Naive thymus-derived CD8-positive, alpha-beta T cell (primary cell): ENCODE measurements around the gene PAPOLG. TPM values are rescaled to one million over a fixed set of nuclear protein-coding genes. Genes with fewer than 3 reads are reported as not detected.

Source experiments
- ATAC-seq, 2 donors: fragments of 150-1000 bp; cut with Tn5 transposase in 1 of 2; sonication (Bioruptor Pico), chemical (Tn5 transposase) in 1 of 2; 1 replicate in 1 of 2; 2 replicates in 1 of 2; pipeline ENCODE4 v1.10.0; 2021; ENCODE audit warnings: mild to moderate bottlenecking in 2 of 2, moderate library complexity in 2 of 2
- POLR2A ChIA-PET: fragments of 350-600 bp; sonication (Branson Sonifier 250); formaldehyde crosslinking; loops from one replicate; lab custom pipeline; 2021; ENCODE audit warnings: antibody characterized with exemption; lab: Charles Lee
- DNase-seq, 10 donors: peaks; one replicate each; pipeline versions ENCODE4 v3.0.0 to v3.0.0-alpha.2; 2020 to 2022
- H3K27ac Mint-ChIP-seq, 10 donors: one replicate each; pipeline ENCODE4 v1.8.0; 2020 to 2022; ENCODE audit warnings: mild to moderate bottlenecking in 10 of 10, mixed read lengths in 10 of 10, moderate library complexity in 4 of 10, inconsistent platforms in 1 of 10
- H3K27me3 Mint-ChIP-seq, 5 donors: one replicate each; pipeline ENCODE4 v1.8.0; 2021 to 2022; ENCODE audit warnings: mixed read lengths in 5 of 5
- H3K36me3 Mint-ChIP-seq, 3 donors: one replicate each; pipeline ENCODE4 v1.8.0; 2020 to 2022; ENCODE audit warnings: mixed read lengths in 3 of 3, mild to moderate bottlenecking in 2 of 3, inconsistent platforms in 1 of 3
- H3K4me1 Mint-ChIP-seq, 4 donors: one replicate each; pipeline ENCODE4 v1.8.0; 2021 to 2022; ENCODE audit warnings: mixed read lengths in 4 of 4
- H3K4me3 Mint-ChIP-seq, 10 donors: one replicate each; pipeline ENCODE4 v1.8.0; 2020 to 2022; ENCODE audit warnings: mild to moderate bottlenecking in 10 of 10, mixed read lengths in 10 of 10, moderate library complexity in 6 of 10, inconsistent platforms in 1 of 10
- H3K9me3 Mint-ChIP-seq, 9 donors: one replicate each; pipeline ENCODE4 v1.8.0; 2020 to 2022; ENCODE audit warnings: mixed read lengths in 9 of 9, mild to moderate bottlenecking in 3 of 9, inconsistent platforms in 1 of 9, moderate library complexity in 1 of 9
- polyA plus RNA-seq, 3 donors: library from polyadenylated mRNA; unstranded; fragments of 300-500 nt; fragmentation: Illumina TruSeq; gene quantifications; one replicate each; pipeline ENCODE4 v1.2.3, GENCODE V29; 2021
- total RNA-seq, 8 experiments: library from RNA in 2 of 8; stranded (reverse) in 2 of 8; gene quantifications; one replicate each; pipeline ENCODE4 v1.2.3 and lab custom pipeline; 2021 to 2026

The PAPOLG gene
- total RNA-seq (10 to 100 TPM; 37.7 to 40.6 TPM), polyA plus RNA-seq (10 to 100 TPM; 10.1 to 15.4 (median 11.5) TPM), total RNA-seq (lab: John Stamatoyannopoulos, UW) (43.8 to 85.5 (median 54.3) reads per million in 6 experiments)

GRCh38 chr2:60756097-60757087 lies at the start of gene PAPOLG:
PAPOLG (plus strand) TSS chr2:60756268; CDS start chr2:60756479, 211 bp downstream.
- Mint-ChIP-seq H3K27ac (peak within 1 kb of the TSS; percentile 98 to 100 (median 99)), H3K9me3 (no peaks in the 10 kb centered on the region), H3K4me3 (peak within 1 kb of the TSS; percentile 93 to 100 (median 100)), H3K27me3 (no peaks in the 10 kb centered on the region), H3K36me3 (peaks cover 9 to 19% (median 16%) of the 10 kb centered on the region in 3 donors), H3K4me1 (peaks cover 24 to 50% (median 38%) of the 10 kb centered on the region in 4 donors)
- DNase-seq (peak; percentile 90 to 97 (median 95)), ATAC-seq (peak; percentile 96 to 98)
- POLR2A ChIA-PET: interaction anchor here (0.6 to 2.3 kb wide), 12 partner anchors 9 to 910 kb away, joined by 3 to 8 read pairs (median 4); partner anchors contain the start of genes PEX13, PUS10 and REL

DNA sequence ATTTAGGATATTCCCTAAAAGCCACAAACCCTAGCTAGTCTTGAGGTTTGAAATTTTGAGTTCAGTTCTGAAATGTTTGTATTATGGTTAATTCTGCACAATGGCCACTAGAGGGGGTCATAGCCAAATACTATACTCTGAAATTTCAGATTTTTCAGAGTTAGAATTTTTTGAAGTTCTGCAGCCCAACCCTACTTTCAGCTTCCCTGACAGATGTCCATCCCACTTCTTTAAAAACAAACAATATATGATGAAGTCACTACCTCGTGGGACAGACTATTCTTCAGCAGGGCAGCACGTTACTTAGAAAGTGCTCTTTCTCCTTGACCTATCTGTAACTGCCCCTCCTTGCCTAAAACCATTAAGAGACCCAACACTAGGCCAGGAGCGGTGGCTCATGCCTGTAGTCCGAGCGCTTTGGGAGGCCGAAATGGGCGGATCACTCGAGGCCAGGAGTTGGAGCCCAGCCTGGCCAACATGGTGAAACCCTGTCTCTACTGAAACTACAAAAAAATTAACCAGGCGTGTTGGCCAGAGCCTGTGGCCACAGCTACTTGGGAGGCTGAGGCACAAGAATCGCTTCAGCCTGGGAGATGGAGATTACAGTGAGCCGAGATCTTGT lies 48.2 kb upstream of the PAPOLG start:
- H3K4me3 Mint-ChIP-seq: no peak overlapping the region
- POLR2A ChIA-PET: interaction anchor here (2.2 kb wide), 1 partner anchor 49 kb away, joined by 7 read pairs; the partner anchor contains the start of gene PAPOLG
- peaks cover 0 to 6% (median 2%) of the 10 kb centered on the region in 4 donors for H3K4me1 Mint-ChIP-seq
- no peaks in the 10 kb centered on the region for H3K9me3 Mint-ChIP-seq
- no peaks in the 10 kb centered on the region for H3K36me3 Mint-ChIP-seq
- peak overlapping the region in 1 of 10 donors; percentile 12 for H3K27ac Mint-ChIP-seq
- peak; percentile 46 to 57 for ATAC-seq
- peaks cover 0 to 7% (median 5%) of the 10 kb centered on the region in 5 donors for H3K27me3 Mint-ChIP-seq
- peak in 3 of 10 donors; percentile 43 to 53 (median 44) for DNase-seq

DNA sequence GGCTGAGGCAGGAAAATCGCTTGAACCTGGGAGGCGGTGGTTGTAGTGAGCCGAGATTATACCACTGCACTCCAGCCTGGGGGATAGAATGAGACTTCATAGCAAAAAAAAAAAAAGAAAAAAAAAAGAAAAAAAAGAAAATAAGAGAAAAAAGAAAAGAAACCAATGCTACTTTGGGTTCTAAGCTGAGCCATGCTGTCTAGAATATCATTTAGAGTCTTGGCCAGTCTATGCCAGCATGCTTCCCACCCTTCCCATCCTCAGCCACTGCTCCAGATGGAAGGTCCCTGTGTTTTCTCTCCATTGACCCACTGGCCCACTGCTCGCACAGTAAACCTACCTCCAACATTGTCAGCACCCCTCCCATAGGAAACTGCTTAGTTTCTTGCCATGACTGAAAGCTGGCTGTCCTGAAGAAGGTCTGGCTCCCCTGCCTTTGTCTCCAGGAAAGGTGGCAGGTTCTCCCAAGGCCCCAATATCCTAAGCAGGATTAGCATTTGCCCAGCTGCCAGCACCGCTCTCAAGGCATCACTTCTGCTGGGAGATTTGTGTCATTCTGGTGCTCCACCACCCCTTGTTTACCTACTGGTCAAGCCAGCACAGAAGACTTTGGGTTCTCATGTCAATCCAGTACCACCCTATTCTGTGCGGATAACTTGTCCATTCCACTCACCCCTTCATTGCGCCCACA lies 47.3 kb upstream of the PAPOLG start:
- Mint-ChIP-seq H3K9me3 (no peaks in the 10 kb centered on the region), H3K27me3 (peaks cover 0 to 7% (median 5%) of the 10 kb centered on the region in 5 donors), H3K36me3 (no peaks in the 10 kb centered on the region), H3K4me3 (no peak overlapping the region), H3K27ac (peak overlapping the region in 1 of 10 donors; percentile 54), H3K4me1 (peaks cover 0 to 6% (median 2%) of the 10 kb centered on the region in 4 donors)
- DNase-seq (no peak), ATAC-seq (no peak)
- POLR2A ChIA-PET: interaction anchor here (2.2 kb wide), 1 partner anchor 48 kb away, joined by 7 read pairs; the partner anchor contains the start of gene PAPOLG

DNA sequence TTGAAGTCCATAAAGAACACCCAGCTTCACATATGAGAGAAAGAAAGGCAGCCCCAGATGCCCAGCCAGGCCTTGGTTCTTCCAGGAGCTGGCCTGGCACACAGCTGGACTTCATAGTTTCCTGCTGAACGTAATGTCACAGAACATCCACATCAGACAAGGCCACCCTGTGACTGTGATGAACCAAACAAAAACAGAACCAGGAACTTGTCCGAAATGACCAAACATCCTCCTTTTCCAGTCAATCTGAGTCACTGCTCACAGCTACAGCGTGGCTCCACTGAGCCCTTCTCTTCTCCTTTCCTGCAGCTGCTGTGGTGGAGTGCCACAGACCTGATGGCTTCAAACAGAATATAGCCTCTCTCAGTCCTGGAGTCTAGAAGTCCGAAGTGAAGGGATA lies 45.4 kb upstream of the PAPOLG start:
- H3K4me1 Mint-ChIP-seq: peaks cover 0 to 6% (median 2%) of the 10 kb centered on the region in 4 donors
- no peak overlapping the region for H3K4me3 Mint-ChIP-seq
- ATAC-seq (no peak), DNase-seq (no peak)
- POLR2A ChIA-PET: interaction anchor here (0.5 kb wide), 1 partner anchor 82 kb away, joined by 5 read pairs; no protein-coding TSS in a partner anchor
- no peaks in the 10 kb centered on the region for H3K9me3 Mint-ChIP-seq
- H3K36me3 Mint-ChIP-seq: no peaks in the 10 kb centered on the region
- H3K27ac Mint-ChIP-seq: peak overlapping the region in 1 of 10 donors; percentile 5
- H3K27me3 Mint-ChIP-seq: peaks cover 0 to 7% (median 5%) of the 10 kb centered on the region in 5 donors

- Mint-ChIP-seq H3K27ac (no peak overlapping the region), H3K4me3 (no peak overlapping the region), H3K4me1 (no peaks in the 10 kb centered on the region), H3K9me3 (no peaks in the 10 kb centered on the region), H3K36me3 (no peaks in the 10 kb centered on the region), H3K27me3 (peaks cover 0 to 2% (median 0%) of the 10 kb centered on the region in 5 donors)
- POLR2A ChIA-PET: no interaction called here
- ATAC-seq (no peak), DNase-seq (no peak)
Measured at GRCh38 chr2:60715561-60715960, 40.5 kb upstream of the PAPOLG start.

- Mint-ChIP-seq H3K36me3 (no peaks in the 10 kb centered on the region), H3K27me3 (peaks cover 0 to 3% (median 0%) of the 10 kb centered on the region in 5 donors), H3K4me1 (no peaks in the 10 kb centered on the region), H3K4me3 (no peak overlapping the region), H3K27ac (peak overlapping the region in 1 of 10 donors; percentile 5), H3K9me3 (no peaks in the 10 kb centered on the region)
- ATAC-seq (no peak), DNase-seq (no peak)
- POLR2A ChIA-PET: no interaction called here
Measured at GRCh38 chr2:60717691-60718090, 38.4 kb upstream of the PAPOLG start.

- Mint-ChIP-seq H3K4me3 (no peak overlapping the region), H3K4me1 (no peaks in the 10 kb centered on the region), H3K27me3 (peaks cover 0 to 3% (median 0%) of the 10 kb centered on the region in 5 donors), H3K36me3 (peaks cover 0 to 2% (median 0%) of the 10 kb centered on the region in 3 donors), H3K27ac (no peak overlapping the region), H3K9me3 (peaks cover 0 to 2% (median 0%) of the 10 kb centered on the region in 9 donors)
- ATAC-seq (no peak), DNase-seq (no peak)
- POLR2A ChIA-PET: no interaction called here
Measured at GRCh38 chr2:60719331-60719730, 36.7 kb upstream of the PAPOLG start.

DNA sequence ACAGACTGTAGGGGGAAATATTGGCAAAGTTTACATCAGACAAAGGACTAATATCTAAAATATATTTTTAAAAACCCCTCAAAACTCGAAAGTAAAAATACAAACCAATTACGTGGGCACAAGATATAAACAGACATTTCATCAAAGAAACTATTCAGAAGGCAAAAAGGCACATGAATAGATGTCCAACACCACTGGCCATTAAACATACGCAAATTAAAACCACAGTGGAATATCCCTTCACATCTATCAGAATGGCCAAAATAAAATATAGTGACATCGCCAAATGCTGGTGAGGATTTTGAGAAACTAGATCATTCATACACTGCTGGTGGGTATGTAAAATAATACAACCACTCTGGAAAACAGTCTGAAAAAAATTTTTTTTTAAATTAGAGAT lies 30.6 kb upstream of the PAPOLG start:
- H3K9me3 Mint-ChIP-seq: peaks cover 0 to 2% (median 0%) of the 10 kb centered on the region in 9 donors
- H3K27me3 Mint-ChIP-seq: peaks cover 0 to 1% (median 0%) of the 10 kb centered on the region in 5 donors
- DNase-seq (no peak), ATAC-seq (no peak)
- no peak overlapping the region for H3K4me3 Mint-ChIP-seq
- POLR2A ChIA-PET: no interaction called here
- H3K27ac Mint-ChIP-seq: no peak overlapping the region
- no peaks in the 10 kb centered on the region for H3K4me1 Mint-ChIP-seq
- peaks cover 0 to 2% (median 0%) of the 10 kb centered on the region in 3 donors for H3K36me3 Mint-ChIP-seq

DNA sequence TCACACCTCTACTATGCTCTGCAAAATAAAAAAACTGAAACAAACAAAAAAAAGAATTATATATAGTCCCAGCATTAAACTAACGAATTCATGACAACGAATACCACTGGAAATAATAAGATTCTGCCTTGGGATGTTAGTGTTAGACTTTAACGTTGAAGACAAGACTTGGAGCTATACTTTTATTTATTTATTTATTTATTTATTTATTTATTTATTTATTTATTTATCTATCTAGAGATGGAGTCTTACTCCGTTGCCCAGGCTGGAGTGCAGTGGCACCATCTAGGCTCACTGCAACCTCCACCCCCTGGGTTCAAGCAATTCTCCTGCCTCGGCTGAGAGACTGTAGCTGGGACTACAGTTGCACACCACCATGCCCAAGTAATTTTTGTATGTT lies 27.2 kb upstream of the PAPOLG start:
- peaks cover 0 to 9% (median 3%) of the 10 kb centered on the region in 5 donors for H3K27me3 Mint-ChIP-seq
- H3K36me3 Mint-ChIP-seq: peaks cover 0 to under 1% (median 0%) of the 10 kb centered on the region in 3 donors
- H3K4me3 Mint-ChIP-seq: no peak overlapping the region
- DNase-seq: no peak
- no peak overlapping the region for H3K27ac Mint-ChIP-seq
- no peak for ATAC-seq
- H3K9me3 Mint-ChIP-seq: peaks cover 0 to 1% (median 0%) of the 10 kb centered on the region in 9 donors
- POLR2A ChIA-PET: no interaction called here
- H3K4me1 Mint-ChIP-seq: peaks cover 0 to 2% (median 0%) of the 10 kb centered on the region in 4 donors

DNA sequence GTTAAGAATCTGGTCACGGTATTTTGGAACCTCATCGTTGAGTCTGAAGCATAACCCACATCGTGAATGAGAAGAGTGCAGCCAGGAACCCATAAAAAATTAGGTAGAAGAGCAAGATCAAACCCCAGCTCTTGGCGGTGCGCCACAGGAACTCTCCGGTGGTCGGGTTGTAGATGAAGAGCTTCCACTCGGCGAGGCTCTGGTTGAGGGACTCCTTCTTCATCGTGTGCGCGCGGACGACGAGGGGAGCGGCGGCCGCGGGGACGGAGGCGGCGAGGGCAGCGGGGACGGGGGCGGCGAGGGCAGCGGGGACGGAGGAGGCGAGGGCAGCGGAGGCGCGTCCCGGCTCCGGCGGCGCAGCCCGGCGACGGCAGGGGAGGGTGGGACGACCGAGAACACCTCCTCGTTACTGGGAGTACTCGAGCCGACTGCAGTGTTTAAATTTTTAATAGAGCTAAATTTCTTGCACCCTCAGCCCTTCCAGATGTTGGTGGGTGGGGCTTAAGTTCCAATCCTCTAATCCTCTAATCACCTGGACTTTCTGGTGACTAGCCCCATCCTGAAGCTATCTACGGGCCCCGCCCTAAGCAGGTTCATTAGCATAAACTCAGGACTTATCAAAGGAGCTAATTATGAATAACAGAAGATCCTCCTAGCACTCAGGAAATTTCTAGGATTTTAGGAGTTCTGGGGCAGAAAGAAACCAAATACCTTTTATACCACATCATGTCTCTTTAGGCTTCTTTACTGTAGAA lies 20.4 kb upstream of the PAPOLG start:
- Mint-ChIP-seq H3K27ac (peak overlapping the region in 7 of 10 donors; percentile 1 to 88 (median 61)), H3K36me3 (no peaks in the 10 kb centered on the region), H3K4me1 (peaks cover 4 to 11% (median 10%) of the 10 kb centered on the region in 4 donors), H3K27me3 (peaks cover 14 to 28% (median 20%) of the 10 kb centered on the region in 5 donors), H3K9me3 (no peaks in the 10 kb centered on the region), H3K4me3 (peak overlapping the region; percentile 90 to 97 (median 94))
- ATAC-seq (peak; percentile 95 to 96), DNase-seq (peak; percentile 24 to 75 (median 58))
- POLR2A ChIA-PET: interaction anchor here (0.6 to 0.9 kb wide), 2 partner anchors 21 to 206 kb away, joined by 4 to 8 read pairs; partner anchors contain the start of gene PAPOLG

- no peak for ATAC-seq
- Mint-ChIP-seq H3K4me1 (peaks cover 2 to 16% (median 11%) of the 10 kb centered on the region in 4 donors), H3K36me3 (no peaks in the 10 kb centered on the region), H3K27me3 (peaks cover 11 to 25% (median 16%) of the 10 kb centered on the region in 5 donors), H3K27ac (no peak overlapping the region), H3K9me3 (no peaks in the 10 kb centered on the region), H3K4me3 (no peak overlapping the region)
- POLR2A ChIA-PET: interaction anchor here (0.6 kb wide), 1 partner anchor 1044 kb away, joined by 5 read pairs; no protein-coding TSS in a partner anchor
- no peak for DNase-seq
Measured at GRCh38 chr2:60738679-60739078, 17.4 kb upstream of the PAPOLG start.
